GM12891 (cell line): Measurements from ENCODE around the gene FAM124A.
A peak's percentile ranks its signal among the peaks of the same experiment; 100 is the strongest.

Experiments
- DNase-seq: peaks from one replicate; pipeline ENCODE4 v3.0.0; 2011; ENCODE audit warnings: low spot score; ENCODE audit not compliant: insufficient read length
- FAIRE-seq: peaks from 2 replicates; lab custom pipeline; 2011; peaks lifted over from hg19 to GRCh38; lab: Jason Lieb, UNC
- PAX5 ChIP-seq: IDR thresholded peaks from 2 replicates; pipeline ENCODE4 v1.6.1; 2011; ENCODE audit warnings: low read length, moderate library complexity, mild to moderate bottlenecking; ENCODE audit not compliant: insufficient read depth, severe bottlenecking
- POLR2A ChIP-seq: IDR thresholded peaks from 2 replicates; pipeline ENCODE4 v1.6.1; 2011; ENCODE audit warnings: low read depth, low read length, control low read depth
- POLR2AphosphoS5 ChIP-seq: IDR thresholded peaks from 2 replicates; pipeline ENCODE4 v1.6.1; 2011; ENCODE audit warnings: low read depth, low read length, control low read depth
- POU2F2 ChIP-seq: IDR thresholded peaks from 2 replicates; pipeline ENCODE4 v1.6.1; 2011; ENCODE audit warnings: low read depth, mild to moderate bottlenecking, control low read depth, low read length, moderate library complexity
- SPI1 ChIP-seq: IDR thresholded peaks from 2 replicates; pipeline ENCODE4 v1.6.1; 2011; ENCODE audit warnings: low read depth, low read length, control low read depth
- TAF1 ChIP-seq: IDR thresholded peaks from 2 replicates; pipeline ENCODE4 v1.6.1; 2011; ENCODE audit warnings: low read depth, low read length, control low read depth

The FAM124A gene

DNA sequence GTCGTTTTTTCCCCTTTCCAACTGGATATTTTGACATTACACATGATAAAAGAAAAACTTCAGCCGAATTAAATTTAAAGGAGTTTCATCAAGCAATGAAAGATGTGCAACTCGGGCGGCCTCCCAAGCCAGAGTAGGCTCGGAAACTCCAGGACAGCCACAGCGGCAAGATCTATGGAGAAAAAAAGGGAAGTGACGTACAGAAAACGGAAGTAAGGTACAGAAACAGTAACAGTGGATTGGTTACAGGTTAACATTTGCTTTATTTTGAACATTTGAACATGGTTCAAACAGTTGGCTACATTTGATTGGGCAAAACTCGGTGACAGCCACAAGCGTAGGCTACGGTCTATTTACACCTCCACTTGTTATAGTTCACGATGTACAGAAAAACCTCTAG, 30.5 kb upstream of the FAM124A start:
- DNase-seq (no peak), FAIRE-seq (no peak)
- 0 out of 2 replicates have a peak, but pooled peaks have one; percentile 7 for TF ChIP-seq SPI1
- no peak for TF ChIP-seq POU2F2
- no peak for TF ChIP-seq POLR2AphosphoS5
- no peak for TF ChIP-seq TAF1
- no peak for TF ChIP-seq PAX5
- no peak for TF ChIP-seq POLR2A

DNA sequence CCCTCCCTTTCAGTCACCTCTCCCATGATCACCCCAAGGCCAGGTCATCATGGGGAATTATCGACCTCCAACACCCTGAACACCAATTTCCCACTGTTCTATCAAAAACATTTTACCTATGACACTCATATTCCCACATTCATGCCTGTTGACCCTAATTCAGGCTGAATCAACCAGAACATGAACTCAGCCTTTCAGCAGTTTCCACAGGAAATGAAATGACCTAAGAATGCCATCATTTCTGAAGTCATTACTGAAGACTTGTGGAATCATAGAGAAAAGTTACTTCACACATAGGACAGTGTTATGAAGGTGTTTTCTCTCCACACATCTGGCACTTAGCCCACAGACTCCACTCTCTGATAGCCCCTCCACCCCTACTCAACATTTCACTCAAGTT, 29.9 kb upstream of the FAM124A start:
- FAIRE-seq: no peak
- DNase-seq: no peak

GRCh38 chr13:51193387-51193786, 28.8 kb upstream of the FAM124A start:
- TF ChIP-seq POLR2AphosphoS5 (no peak), TAF1 (no peak), POLR2A (no peak), POU2F2 (no peak), PAX5 (no peak), SPI1 (no peak)
- no peak for FAIRE-seq
- DNase-seq: no peak

More for the DNA sequence above, 29.9 kb upstream of the FAM124A start:
- no peak for TF ChIP-seq TAF1

DNA sequence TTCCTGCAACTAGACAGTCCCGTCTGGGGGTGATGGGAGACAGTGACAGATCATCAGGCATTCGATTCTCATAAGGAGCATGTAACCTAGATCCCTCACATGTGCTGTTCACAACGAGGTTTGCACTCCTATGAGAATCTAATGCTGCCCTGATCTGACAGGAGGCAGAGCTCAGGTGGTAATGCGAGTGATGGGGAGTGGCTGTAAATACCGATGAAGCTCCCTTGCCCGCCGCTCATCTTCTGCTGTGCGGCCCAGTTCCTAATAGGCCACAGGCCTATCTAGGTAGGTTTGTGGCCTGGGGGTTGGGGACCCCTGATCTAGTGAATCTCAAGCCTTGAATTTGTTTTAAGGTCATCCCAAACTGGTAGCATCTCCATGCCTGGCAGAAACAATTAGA, 27.3 kb upstream of the FAM124A start:
- no peak for TF ChIP-seq TAF1
- no peak for TF ChIP-seq POLR2AphosphoS5
- TF ChIP-seq POU2F2: no peak
- TF ChIP-seq POLR2A: no peak
- no peak for TF ChIP-seq SPI1
- TF ChIP-seq PAX5: no peak
- DNase-seq (no peak), FAIRE-seq (no peak)

- no peak for FAIRE-seq
- TF ChIP-seq POLR2AphosphoS5: no peak
- no peak for TF ChIP-seq POU2F2
- TF ChIP-seq SPI1: no peak
- no peak for TF ChIP-seq POLR2A
- TF ChIP-seq PAX5: no peak
- no peak for TF ChIP-seq TAF1
- no peak for DNase-seq
These were observed 20.3 kb upstream of the FAM124A start for GRCh38 chr13:51201886-51202285.

DNA sequence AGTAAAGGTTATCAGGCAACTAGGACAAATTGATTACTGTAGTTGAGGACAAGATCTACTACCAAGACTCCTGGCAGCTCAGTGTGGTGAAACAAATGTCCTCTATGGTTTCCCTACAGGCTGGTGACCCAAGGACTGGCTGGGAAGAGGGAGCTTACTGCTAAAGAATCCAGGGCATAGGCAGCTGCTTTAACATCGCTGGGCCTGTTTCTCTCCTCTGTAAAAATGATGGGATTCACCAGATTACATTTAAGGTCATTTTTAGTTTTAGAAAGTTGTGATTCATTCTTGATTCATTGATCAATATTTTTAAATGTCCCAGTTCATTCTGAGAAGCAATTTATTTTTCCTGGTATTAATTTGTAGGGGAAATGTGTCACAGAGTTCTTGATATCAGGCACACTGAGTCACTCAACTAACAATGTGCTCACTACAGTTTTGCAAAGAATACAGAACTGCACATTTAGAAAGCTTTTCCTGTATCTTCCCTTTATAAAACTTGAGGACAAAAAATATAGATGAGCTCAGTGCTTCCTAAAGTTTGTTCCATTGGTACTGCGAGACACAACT, 19.6 kb upstream of the FAM124A start:
- DNase-seq: no peak
- TF ChIP-seq POLR2AphosphoS5 (no peak), POLR2A (no peak), TAF1 (no peak), POU2F2 (no peak), SPI1 (no peak), PAX5 (no peak)
- no peak for FAIRE-seq

- no peak for FAIRE-seq
- no peak for DNase-seq
These were observed 15.6 kb upstream of the FAM124A start for GRCh38 chr13:51206584-51206983.

DNA sequence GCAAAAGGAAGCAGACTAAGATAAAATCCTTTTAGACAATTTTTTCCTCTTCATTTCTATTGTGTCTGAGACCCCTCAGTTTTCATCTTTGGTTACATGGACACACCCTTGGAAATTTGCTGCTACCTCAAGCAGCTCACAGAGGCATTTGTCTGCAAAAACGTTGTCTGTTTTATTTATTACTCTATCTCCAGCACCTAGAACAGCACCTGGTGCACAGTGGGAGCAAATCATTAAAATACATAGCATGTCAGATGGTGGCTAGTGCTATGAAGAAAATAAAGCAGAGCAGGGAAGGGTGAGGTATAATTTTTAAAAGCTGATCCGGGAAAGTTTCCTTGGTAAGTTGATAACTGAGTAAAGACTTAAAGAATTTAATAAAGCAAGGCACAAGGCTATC, 14.3 kb upstream of the FAM124A start:
- DNase-seq: no peak
- no peak for FAIRE-seq
- TF ChIP-seq PAX5 (no peak), SPI1 (no peak), TAF1 (no peak), POLR2AphosphoS5 (no peak), POU2F2 (no peak), POLR2A (no peak)

More at GRCh38 chr13:51206584-51206983, 15.6 kb upstream of the FAM124A start:
- TF ChIP-seq PAX5: no peak
- TF ChIP-seq POLR2A: no peak
- no peak for TF ChIP-seq TAF1
- TF ChIP-seq POU2F2: no peak
- no peak for TF ChIP-seq POLR2AphosphoS5
- TF ChIP-seq SPI1: no peak

DNA sequence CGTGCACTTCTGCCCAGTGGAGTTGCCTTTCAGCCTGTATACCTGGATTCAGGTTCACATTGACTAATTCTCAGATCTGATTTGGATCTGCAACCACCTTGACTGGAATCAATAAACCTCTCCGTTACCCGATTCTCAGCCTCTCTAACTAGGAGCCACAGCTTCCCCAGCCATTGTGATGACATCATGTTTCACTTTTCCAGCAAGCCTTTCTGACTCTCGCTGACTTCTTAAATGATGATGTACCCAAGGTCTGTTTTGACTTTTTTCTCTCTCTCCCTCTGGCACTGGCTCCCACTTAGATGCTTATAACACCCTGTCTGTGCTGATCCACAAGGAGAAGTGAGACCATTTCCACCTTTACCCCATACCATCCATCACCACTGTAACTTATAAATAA, 13.5 kb upstream of the FAM124A start:
- TF ChIP-seq POU2F2: no peak
- TF ChIP-seq POLR2A: no peak
- no peak for TF ChIP-seq TAF1
- no peak for TF ChIP-seq POLR2AphosphoS5
- TF ChIP-seq PAX5: no peak
- TF ChIP-seq SPI1: no peak
- FAIRE-seq: no peak
- no peak for DNase-seq

DNA sequence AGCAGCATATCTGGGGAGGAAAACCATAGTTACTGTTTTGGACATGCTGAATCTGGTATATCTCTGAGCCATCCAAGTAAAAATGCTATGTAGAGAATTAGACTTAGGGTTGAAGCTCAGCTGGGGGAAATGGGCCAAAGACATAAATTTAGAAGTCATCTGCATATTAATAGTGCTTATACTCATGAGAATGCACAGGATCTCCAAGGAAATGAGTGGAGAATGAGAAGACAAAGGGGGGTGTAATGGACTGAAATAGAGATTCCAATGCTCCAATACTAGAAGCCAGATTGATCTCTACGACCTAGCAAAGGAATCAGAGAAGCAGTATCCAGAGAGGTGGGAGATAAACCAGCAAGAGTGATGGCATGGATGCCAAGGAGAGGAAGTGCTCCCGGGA, 10.3 kb upstream of the FAM124A start:
- TF ChIP-seq SPI1 (no peak), POLR2A (no peak), POU2F2 (no peak), POLR2AphosphoS5 (no peak), PAX5 (no peak), TAF1 (no peak)
- no peak for FAIRE-seq

DNA sequence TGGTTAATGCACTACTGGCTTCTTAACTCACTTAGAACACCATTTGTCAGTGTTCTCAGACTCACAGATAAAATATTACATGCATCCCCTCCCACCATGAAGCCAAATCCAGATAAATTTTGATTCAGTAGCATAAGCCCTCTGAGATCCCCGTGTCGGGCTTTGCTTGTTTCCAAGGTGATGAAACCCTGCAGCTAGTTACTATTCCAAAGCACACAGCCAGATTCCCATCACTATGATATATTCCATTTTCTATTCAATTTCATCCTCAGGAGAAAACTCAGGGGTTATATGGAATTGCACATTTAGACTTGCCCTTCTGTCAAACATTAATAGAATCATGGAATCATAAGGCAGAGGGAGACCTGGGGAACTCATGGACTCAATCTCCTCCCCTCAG, 9.4 kb upstream of the FAM124A start:
- no peak for DNase-seq
- TF ChIP-seq POLR2A (no peak), POLR2AphosphoS5 (no peak), SPI1 (no peak), POU2F2 (no peak), TAF1 (no peak), PAX5 (no peak)
- FAIRE-seq: no peak

More for the DNA sequence above, 10.3 kb upstream of the FAM124A start:
- DNase-seq: no peak
